CD4-positive, alpha-beta T cell treated with Interleukin-6 at 100 ng/mL for 8 hours (primary cell): ENCODE results near the gene BTF3.
"Not testable (repeated sequence)": the region's sequence is repeated elsewhere in the genome, so short reads cannot be mapped to it uniquely, and the experiment has no call there.

Experiments
- DNase-seq: peaks from one replicate; pipeline ENCODE4 v3.0.0-alpha.2; 2020; ENCODE audit warnings: mixed read lengths, low spot score

Gene BTF3

DNA sequence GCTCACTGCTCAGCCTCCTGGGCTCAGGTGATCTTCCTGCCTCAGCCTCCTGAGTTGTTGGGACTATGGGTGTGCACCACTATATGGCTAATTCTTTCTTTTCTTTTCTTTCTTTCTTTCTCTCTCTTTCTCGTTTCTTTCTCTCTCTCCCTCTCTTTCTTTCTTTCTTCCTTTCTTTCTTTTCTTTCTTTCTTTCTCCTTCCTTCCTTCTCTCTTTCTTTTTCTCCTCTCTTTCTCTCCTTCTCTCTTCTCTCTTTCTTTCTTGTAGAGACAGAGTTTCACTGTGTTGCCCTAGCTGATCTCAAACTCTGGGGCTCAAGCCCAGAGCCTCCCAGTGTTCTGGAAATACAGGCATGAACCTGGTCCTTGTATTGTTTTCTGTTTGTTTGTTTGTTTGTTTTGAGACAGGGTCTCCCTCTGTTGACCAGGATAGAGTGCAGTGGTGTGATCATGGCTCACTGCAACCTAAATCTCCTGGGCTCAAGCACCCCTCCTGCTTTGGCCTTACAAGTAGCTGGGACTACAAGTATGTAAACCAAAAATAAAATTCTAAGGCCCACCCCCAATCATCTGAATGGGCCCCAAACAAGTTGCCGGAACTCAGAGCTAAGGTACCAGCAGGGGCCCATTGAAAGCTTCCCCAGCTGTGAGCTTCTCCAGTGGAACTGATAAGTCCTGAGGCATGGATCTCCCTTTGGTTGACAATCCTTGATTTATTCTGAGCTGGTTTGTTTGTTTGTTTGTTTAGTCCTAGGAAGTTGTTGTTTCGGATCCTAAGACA is 11.9 kb upstream of the BTF3 start:
- no peak for DNase-seq

DNA sequence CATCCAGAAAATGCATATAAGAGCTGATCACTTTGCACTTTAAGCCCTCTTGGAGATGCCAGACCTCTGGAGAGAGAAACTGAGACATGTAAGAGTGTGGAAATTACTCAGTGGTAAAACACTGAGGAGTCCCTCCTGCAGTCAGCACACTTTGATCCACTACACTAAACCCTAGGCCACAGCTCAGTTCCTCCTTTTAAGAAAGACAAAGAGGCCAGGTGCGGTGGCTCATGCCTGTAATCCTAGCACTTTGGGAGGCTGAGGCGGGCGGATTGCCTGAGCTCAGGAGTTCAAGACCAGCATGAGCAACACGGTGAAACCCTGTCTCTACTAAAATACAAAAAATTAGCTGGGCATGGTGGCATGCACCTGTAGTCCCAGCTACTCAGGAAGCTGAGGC is 11.0 kb upstream of the BTF3 start:
- not testable (repeated sequence) for DNase-seq

DNA sequence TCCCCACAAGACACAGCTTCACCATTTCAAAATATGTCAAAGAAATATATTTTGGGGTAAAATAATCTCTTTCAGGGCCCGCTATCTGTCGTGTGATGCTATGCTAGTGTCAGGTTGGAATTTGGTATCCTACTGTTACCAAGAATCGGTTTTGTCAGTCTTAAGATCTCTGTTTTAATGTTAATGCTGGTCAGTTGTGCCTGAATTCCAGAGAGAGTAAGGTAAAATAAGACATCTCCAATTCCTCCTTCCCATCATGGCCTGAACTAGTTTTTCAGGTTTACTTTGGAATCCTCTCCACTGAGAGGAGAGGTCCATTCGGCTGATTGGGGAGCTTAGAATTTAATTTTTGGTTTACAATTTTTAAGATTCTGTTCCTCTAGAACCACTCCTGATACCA is 10.4 kb upstream of the BTF3 start:
- DNase-seq: no peak

DNA sequence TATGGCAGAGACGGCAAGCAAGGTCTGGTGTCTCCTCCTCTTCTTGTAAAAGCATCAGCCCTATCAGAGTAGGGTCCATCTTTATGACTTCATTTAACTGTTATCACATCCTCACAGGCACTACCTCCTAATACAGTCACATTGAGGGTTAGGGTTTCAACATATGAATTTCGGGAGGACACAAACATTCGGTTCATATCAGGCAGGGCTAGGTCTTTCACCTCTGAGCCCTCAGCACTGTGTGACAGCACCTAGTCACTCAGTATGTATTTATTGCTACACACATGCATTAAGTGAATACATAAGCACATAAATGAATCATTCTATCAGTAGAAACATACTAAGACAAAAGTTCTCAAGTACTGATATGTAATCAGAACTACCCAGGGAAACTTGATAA is 9.4 kb upstream of the BTF3 start:
- no peak for DNase-seq

DNA sequence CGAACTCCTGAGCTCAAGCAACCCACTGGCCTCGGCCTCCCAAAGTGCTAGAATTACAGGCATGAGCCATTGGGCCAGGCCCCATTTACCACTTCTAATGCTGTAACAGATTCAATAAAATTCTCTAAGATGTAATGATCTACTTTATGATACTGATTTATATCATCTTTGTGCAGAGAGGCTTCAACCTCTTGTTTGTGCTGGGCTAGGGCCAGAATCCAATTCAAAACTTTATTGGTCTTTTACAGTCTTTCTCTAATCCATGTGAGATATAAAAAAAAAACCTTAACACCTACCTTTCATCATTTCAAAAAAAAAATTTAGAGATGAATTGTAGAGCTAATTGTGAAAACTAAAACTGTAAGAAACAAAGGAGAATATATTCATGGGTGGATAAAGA is 8.2 kb upstream of the BTF3 start:
- DNase-seq: no peak

DNA sequence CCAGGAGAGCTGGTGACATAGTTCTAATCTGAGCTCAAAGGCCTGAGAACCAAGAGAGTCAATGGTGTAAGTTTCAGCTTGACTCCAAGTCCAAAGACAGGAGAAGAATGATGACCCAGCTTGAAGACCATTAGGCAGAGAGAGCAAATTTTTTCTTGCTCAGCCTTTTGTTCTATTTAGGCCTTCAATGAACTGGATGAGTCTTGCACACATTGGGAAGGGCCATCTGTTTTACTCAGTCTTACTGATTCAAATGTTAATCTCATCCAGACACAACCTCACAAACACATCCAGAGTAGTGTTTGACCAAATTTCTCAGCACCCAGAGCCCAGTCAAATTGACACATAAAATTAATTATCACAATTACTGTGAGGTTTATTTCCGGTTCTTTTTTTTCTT is 7.1 kb upstream of the BTF3 start:
- DNase-seq: no peak

DNA sequence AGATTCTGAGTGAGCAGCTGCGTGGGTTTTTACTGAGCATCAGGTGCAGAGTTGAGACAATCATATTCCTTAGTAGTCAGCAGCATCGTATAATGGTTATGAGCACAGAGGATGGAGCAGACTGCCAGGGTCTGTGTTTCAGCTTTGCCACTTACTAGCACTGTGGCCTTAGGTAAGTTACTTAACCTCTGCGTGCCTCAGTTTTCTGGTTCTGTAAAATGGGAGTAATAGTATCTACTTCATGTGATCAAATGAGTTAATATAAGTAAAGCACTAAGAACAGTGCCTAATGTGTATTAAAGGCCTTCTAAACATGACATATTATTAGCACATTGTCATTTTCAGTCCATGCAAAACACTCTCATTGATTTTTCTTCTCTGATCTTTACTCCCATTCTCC is 4.8 kb upstream of the BTF3 start:
- DNase-seq: no peak

DNA sequence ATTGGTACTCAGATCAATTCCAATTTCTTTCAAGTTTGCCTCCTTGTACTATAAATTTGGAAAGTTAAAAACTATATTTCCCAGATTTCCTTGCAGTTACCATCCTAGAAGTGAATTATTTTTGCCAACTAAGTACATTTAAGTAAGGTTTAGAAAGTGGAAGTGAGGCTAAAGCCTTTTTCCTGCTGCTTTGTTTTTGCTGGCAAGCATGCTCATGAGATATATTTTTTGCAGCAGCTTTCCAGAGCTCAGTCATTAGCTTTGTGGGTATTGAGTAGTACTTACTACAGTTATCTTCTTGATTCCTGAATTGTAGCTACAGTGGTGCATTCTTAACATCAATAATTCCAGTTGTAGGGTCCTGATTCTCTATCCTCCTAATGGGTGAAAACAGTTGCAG is 3.5 kb upstream of the BTF3 start:
- DNase-seq: no peak

DNA sequence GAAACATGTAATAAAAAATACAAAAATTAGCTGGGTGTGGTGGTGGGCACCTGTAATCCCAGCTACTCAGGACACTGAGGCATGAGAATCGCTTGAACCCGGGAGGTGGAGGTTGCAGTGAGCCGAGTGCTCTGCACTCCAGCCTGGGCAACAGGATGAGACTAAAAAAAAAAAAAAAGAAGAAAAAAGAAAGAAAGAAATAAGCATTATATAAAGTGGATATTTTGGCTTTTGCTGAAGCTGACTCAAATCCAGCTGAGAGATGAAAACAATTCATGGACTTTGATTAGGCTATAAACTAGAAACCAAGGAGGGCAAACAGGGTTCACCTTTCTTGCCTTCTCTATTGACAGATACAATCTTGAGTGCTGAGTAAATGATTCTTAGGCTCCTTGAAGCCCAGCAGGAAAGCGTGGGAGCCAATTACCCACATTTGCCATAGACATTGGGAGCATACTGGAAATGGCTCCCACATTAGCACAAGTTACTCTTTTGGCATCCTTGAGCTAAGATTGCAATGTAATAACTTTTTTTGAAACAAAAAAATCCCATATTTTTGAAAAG is 2.4 kb upstream of the BTF3 start:
- DNase-seq: no peak

DNA sequence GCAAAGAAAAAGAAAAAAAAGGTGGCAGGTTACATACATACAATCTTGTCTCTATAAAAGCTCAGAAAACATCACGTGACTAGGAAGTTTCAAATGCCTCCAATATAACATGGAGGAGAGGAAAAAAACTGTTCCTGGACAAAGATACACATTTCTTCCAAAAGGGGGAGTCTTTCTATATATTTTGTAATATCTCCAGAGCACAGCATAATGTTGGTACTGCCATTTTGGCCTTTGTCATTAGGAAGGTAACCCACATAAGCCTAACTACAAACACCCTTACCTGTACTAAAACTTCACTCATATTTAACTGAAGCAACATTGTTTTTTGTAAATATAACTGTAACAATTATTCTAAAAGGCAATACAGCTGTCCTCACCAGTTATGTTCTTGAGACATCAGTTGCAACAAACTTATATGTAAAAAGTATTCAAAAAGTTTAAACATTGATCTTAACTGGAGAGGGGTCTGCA is 1.2 kb upstream of the BTF3 start:
- no peak for DNase-seq

DNA sequence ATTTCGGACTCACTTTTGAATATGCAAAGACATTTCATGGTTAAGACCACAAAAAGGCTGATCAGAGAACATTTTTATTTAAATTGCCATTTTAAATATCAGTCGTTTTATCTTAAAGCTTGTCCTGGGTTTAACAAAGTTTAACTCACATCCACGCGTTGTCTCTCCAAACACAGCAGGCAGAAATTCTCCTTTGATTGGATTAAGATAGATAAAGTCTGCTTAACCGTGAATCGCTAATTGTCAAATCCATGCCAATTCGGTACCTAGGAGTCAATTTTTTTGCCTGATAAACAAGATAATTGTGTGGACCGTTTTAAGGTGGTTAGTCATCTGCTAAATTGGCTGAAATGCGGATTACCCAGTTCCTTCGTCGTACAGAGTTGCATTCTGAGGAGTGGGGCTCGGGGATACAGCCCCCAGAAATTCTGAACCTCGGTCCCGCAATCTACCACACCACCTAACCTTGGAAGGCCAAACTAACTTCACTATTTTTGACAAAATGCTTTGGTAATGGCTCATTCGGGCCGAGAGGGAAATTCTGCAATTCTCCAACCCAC is 665 bp upstream of the BTF3 start:
- DNase-seq: no peak

DNA sequence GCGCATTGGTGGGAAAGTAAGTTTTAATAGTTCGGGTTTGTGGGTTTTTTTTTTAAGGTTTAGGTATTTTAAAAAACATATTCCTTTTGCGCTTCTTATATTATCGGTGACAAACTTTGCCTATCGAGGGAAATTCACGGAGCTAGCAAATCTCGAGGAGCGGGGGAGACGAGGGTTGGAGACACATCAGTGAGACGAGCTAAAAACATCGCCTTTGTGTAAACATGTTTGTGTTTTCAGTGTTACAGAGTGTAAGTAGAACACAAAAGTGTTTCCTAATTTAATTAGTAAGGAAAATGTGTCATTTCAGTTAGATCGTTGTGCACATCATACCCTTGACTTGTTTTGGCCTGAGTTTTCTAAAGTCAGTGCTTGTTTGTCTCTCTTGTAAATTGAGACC is 945 bp downstream of the BTF3 start:
- no peak for DNase-seq

DNA sequence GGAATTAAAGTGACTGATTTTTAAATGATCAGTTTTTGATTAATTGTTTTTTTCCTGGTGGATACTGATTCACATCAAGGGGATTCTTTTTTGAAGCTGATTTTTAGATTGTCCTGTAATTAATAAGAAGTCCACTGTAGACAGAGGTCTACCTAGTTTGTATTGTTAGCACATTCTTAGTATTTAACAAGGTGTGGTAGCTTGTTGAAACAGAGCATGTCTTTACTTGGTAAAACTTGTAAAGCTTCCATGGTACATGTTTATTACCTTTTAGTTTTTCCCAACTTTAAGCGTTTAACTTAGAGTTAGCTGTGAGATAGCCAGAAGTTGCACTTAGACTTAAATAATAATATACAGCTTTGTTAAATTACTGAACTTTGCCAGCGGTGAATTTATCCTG is 1.5 kb downstream of the BTF3 start:
- no peak for DNase-seq

DNA sequence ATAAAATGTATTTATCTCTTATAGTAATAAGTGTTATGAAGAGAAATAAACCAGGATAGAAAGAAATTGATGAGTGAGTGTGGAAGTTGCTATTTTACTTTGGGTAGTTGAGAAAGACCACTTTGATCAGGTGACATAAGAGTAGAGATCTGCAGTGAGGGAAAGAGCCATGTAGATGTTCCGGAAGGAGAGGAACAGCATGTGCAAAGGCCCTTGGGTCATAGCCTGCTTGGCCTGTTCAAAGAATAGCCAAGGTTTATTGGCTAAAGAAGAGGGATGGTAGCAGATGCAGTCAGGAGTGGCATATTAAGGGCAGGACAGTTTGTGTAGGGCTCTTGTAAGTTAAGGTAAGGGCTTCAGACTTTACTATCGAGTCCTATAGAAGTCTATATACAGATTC is 3.2 kb downstream of the BTF3 start:
- no peak for DNase-seq

DNA sequence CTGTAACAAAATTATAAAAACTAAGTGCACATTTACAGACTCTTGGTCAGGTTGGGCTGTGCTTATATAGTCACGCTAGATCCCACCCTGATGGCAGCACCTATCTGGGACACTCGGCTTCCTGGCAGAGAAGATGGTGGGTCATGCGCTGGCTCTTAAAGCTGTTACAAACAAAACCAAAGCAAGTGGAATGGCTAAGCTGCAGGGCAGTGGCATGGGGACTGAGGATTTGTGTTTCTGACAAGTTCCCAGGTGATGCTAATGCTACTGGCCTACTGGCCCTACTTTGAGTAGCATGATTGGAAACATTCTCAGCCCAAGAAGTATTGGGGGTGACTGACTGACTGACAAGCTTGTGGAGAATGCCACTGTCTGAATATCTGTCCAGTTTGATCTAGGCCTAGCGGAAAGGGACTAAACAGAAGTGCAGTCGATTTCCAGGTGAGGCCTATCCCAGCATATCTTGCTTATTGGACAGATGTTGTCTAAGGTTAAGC is 8.3 kb downstream of the BTF3 start:
- DNase-seq: no peak

DNA sequence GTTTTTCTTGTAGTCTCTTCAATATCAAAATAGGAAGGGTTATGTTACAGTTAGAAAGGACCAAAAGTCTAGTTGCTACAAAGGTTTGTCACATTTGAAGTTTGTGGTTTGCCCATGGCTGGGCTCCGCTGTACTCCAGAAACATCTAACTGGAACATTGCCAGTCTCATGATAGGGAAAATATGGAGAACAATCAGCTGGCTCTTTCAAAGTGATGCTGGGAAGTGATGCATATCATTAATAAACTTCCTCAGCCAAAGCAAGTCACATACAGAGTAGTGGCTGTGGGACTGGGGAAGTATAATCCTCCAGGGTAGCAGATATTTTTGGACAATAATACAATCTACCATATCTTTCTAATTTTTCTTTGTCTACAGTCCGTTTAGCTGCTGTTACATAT is 8.8 kb downstream of the BTF3 start:
- no peak for DNase-seq

DNA sequence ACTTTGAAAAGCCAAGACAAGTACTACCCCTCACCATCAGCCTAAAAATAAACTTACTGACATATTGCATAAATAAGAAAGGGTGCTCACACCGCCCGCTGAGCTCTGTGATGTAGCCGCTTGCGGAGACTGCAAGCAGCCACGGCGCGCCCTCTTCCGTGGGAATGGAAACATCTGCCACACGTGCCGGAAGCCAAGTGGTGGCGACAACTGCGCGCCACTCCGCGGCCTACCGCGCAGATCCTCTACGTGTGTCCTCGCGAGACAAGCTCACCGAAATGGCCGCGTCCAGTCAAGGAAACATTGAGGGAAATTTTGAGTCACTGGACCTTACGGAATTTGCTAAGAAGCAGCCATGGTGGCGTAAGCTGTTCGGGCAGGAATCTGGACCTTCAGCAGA is 10.3 kb downstream of the BTF3 start:
- DNase-seq: not testable (repeated sequence)

DNA sequence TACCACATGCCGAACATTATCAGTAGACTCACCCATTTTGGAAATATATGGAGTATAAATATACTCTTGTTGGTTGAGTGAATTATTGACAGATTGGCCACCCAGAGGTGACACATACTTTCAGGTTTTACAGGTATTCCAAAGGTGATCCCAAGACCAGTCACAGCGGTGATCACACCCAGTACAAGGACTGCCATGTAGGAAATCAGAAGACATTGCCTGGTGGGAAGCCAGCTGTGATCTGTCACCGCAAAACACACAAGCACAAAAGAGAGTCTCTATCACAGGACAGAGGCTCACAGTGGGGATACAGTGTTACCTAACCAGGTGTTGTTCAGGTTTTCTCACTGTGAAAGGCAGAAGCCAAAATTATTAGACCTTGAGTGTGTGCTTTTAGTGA is 15.8 kb downstream of the BTF3 start:
- DNase-seq: no peak

DNA sequence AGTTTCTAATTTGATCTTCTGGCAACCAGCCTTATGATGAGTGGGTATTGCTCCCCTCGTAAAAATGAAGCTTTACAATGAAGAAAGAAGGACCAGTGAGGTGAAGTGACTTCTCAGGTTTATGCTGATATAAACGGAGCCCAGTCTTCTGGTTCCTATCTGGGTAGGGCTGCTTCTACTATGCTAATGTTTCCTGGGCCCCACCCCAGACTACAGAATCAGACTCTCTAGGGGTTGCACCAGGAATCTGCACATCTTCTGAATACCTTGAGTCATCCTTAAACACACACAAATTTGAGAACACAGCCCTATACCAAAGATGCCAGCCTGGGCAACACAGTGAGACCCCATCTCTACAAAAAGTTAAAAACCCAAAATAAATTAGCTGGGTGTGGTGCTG is 16.2 kb downstream of the BTF3 start:
- no peak for DNase-seq

DNA sequence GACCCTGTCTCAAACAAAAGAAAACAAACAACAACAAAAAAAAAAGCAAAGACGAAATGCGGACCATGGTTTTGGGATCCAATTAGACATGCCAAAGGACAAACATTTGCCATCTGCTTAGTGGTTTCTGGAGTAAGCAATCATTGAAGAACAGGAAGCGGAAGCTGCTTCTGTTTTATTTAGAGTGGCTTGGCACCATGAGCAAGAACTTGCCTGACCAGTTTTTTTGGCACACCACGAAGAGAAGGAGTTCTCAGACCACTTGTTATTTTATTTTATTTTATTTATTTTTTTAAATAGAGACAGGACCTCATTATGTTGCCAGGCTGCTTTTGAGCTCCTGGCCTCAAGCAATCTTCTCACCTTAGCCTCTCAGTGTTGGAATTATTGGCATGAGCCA is 17.0 kb downstream of the BTF3 start:
- no peak for DNase-seq

DNA sequence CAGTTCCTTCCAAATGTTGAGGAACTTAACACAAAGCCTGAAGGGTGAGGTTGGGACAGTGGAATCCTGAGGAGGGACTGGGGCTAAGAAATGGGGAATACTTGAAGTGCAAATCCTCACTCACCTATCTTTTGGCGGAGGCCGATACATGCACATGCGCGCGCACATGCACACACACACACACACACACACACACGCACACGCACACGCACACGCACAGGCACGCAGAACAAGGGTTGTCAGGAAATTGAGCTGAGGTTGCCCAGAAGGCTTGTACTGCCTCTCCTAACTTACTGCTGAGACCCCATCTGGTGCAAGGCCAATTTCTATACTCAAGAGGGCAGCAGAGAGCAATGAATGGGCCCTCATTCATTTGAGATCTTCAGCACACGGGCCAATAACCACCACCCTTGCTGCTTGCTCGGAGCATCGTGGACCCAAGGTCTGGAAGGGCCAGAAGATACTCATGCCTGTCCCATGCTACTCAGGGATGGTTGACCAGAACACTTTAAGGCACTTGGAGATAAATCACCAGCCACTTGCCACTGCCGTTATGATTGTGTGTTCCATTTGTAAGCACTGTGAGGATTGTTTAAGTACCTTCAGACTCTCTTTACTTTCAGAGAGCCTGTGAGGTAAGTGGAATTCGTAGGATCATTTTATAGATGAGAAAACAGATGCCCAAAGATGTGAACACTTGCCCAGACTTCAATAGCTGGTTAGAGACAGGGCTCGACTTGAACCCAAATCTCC is 21.5 kb downstream of the BTF3 start:
- DNase-seq: peak; percentile 75

DNA sequence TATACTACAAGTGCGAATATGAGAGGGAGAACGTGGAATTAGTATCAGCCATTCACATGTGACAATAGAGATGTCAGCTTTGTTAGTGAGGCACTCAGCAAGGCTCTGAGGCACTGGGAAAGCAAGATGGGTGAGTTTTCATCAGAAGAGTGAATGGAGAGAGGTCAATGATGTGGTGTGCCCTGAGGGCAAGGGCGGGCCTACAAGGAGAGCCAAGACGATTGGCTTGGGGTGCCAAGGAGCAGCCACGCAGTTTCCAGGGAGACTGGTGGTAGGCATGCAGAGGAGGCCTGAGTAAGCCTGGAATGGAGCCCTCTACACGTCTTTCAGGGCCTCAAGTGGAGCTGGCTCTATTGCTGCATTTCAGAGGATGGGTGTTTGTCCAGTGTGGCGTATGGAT is 24.7 kb downstream of the BTF3 start:
- DNase-seq: no peak

DNA sequence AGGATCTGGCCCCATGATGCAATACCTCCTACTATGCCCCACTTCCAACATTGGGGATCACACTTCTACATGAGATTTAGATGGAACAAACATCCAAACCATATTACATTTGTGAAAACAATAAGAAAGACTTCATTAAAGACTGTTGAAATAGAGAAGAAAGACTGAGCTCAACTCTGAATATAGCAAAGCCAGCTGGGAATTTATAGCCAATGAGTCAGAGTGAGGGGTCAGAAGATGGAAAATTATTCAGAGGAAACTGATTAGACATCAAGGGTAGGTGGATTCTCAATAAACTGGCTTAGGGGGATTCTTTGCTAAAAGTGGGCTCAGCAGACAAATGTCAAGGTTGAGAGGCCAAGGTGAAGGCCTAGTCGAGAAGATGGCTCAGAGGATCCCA is 25.6 kb downstream of the BTF3 start:
- no peak for DNase-seq
